GM21526 (cell line): ENCODE measurements around the gene TNNC2.
"Not testable (repeated sequence)": the region's sequence is repeated elsewhere in the genome, so short reads cannot be mapped to it uniquely, and the experiment has no call there.

ENCODE experiments used
- ATAC-seq: cut with Tn5 transposase; IDR thresholded peaks from one replicate; pipeline ENCODE4 v1.9.1; 2021; ENCODE audit warnings: moderate library complexity; ENCODE audit not compliant: unreplicated experiment, low FRiP score

Gene TNNC2

DNA sequence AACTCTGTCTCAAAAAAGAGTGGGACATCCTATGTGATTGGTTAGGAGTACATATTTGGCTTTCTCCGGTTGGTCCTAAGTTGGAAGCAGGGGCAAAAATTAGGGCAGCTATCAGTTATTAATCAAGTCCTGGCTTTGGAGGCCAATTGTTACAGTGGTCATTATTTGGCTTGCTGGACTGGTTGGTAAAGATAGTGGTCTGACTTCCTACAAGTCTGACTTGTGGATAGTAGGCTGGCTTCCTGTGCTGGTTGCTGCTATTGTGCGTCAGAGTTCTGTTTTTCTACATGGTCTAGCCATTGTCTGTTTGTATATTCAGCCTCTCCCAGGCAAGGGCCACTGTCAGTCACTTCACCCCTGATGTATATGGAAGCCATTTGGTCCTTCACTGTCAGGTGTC is 23.1 kb upstream of the TNNC2 start:
- ATAC-seq, result no peak

DNA sequence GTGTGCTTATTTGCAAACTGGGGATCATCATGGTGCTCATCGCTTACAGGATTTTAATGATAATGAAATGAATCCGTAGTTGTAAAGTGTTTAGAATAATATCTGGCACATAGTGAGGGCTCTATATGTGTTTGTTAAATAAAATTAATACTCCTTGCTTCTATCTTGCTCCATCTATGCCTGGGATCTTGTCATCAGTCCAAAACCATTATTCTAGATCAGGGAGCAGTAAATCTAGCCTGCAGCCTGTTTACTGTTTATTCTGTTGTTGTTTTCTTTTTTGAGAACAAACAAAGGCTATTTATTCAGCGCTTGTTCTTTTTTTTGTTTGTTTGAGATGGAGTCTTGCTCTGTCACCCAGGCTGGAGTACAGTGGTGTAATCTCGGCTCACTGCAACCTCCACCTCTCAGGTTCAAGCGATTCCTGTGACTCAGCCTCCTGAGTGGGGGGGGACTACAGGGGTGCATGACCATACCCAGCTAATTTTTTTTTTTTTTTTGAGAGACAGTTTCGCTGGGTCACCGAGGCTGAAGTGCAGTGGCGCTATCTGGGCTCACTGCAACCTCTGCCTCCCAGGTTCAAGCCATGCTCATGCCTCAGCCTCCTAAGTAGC is 22.0 kb upstream of the TNNC2 start:
- no peak for ATAC-seq

DNA sequence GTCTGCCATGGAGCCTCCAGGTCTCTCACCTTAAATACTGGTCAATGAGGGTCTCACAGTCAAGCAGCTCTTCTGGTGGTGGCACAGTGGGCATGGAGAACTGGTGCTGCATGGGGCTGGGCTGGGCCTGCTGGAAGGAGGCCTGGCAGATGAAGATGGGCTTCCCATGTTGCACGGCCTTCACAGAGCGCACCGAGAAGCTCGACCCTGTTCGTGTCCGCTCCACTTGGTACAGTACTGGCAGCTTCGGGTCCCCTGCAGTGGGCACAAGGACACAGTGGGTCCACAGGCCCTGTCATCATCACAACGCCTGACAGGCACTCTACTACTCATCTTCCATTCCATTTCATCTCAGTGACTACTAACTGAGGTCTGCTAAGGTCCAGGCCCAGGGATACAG is 21.3 kb upstream of the TNNC2 start:
- ATAC-seq, result no peak

DNA sequence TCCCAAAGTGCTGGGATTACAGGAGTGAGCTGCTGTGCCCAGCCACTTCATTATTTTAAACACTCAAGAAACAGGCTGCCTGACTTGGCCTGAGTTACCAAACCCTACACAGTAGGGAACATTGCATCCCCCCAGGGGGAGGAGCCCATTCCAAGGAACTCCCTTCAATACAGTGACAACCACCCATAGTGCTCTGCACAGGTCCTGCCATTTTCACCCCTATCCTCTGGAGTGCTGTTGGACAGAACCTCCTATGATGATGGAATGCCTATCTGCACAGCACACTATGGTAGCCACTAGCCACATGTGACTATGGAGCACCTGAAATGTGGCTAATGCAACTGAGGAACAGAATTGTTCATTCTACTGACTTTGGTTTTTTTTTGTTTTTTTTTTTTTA is 18.3 kb upstream of the TNNC2 start:
- ATAC-seq, result no peak

DNA sequence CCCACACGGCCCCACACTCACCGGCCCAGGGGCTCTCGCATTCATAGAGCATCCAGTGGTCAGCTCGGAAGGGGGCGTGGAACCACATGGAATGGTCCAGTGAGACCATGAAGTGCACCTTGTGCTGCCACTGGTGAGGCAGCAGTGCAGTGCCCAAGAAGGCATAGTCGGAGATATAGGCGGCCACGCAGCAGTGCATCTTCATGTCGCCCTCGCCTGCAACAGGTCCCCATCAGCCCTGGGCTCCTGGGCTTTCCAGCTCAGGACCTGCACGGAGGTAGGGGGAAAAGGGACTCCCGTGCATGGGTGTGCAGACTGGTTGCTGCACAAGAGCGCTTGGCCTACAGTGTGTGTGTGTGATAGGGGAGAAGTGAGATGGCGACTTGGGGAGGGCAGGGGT is 16.4 kb upstream of the TNNC2 start:
- ATAC-seq, result no peak

DNA sequence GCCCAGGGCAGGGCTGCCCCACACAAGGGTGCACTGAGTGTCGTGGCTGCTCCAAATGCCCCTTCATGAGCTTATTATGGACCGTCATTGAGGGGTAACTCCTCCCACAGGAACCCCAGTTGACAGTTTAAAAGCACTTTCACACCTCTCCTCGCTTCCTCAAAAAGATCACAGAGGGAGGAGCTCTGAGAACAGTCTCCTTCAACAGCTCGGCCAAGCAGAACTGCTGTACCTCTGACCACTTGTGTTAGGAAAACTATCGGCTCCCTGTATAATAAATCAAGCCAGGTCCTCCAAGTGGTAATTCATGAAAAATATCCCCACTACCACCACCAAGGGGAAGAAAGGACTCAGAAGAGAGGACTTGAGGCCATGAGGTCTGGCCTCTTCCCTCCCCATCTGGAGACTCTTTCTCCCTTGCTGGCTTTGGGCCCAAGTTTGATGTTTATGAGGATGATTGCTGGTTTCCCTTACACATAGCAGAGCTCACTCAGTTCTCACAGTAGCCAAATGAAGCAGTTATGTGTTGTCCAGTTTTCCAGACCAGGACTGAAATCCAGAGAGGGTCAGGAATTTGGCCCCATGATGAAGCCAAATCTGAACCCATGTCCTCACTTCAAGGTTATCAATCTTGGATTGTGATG is 15.2 kb upstream of the TNNC2 start:
- peak; percentile 62 for ATAC-seq

DNA sequence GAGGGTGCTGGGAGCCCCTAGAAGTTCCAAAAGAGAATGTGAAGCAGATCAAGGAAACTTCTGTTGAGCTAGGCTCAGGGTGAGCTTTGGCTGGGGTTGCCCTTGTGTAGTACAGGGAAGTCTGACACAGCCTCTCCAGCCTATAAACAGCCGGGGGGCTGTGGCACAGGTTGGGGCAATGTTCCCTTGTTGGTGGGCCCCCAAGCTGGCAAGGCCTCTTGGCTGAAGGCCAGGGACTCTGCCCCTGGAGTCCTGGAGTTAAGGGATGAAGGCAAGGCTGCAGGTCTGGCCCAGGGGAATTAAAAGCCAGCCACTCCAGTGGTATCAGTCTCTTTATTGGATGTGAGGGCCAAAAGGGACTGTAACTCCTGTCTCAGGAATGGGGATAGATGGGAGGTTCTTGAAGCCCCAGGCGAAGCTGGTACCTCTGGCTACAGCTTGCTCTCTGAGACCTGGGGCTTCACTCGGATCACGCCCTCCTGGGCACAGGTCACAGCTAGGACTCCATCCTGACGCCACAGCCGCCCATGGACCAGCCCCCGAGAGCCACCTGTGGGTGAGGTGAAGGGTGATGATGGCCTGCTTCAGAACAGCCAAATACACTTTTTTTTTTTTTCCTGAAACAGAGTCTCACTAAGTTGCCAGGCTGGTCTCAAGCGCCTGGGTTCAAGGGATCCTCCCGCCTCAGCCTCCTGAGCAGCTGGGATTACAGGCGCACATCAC is 14.5 kb upstream of the TNNC2 start:
- ATAC-seq, result no peak

DNA sequence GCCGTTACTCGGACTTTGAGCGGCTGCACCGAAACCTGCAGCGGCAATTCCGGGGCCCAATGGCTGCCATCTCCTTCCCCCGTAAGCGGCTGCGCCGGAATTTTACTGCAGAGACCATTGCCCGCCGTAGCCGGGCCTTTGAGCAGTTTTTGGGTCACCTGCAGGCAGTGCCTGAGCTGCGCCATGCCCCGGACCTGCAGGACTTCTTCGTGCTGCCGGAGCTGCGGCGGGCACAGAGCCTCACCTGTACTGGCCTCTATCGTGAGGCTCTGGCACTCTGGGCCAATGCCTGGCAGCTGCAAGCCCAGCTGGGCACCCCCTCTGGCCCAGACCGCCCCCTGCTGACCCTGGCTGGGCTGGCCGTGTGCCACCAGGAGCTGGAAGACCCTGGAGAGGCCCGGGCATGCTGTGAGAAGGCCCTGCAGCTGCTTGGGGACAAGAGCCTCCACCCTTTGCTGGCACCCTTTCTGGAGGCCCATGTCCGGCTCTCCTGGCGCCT is 13.6 kb upstream of the TNNC2 start:
- ATAC-seq, result no peak

DNA sequence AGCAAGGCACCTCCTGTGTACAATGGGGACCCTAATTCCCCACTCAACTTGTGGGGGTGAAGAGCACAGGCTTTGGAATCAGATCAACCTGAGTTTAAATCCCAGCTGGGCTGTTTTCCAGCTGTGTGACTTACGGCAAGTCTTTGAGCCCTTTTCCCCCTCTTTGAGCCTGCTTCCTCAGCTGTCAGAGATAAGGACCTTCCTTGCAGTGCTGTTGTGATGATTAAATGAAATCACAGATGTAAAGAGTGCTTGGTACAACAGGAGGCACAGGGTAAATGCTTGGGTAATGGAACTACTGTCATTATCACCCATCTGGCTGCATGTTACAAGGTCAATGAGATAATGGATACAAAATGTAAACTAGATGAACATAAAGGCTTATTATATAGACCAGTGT is 9.7 kb upstream of the TNNC2 start:
- no peak for ATAC-seq

DNA sequence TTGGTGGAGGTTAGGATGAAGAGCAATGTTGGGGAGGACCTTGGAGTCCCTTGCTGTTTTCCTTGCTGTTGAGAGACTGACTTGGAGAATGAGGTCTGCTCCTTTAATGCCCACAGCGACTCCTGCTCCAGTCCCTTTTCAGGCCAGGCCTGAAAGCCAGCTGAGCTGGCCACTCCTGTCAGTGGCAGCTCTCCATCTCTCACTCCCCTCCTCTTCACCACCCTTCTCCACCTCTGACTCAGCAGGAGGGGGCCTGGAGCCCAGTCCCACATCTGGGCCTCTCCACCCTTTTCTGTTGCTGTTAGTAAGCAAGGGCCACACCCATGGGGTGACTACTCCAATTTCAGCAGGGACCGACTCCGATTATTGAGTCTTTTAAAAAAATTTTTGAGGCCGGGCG is 8.7 kb upstream of the TNNC2 start:
- ATAC-seq, result no peak

DNA sequence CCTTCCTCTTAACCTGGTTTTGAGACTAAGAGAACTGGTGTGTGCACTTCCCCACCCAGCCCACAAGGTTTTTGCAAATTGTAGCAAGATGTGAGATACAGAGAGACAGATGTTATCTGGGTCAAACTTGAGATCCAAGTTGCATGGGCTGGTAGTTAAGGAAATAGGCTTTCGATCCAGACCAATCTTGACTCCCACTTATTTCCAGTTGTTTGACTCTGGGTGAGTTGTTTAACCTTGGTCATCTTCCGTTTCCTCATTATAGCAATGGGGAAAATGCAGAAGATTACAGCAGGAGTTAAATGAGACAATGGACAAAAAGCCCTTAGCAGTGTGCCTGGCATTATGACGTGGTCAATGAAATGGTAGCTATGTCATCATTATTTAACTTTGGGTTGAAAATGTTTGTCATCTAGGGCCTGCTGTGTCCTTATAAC is 8.2 kb upstream of the TNNC2 start:
- ATAC-seq, result no peak

DNA sequence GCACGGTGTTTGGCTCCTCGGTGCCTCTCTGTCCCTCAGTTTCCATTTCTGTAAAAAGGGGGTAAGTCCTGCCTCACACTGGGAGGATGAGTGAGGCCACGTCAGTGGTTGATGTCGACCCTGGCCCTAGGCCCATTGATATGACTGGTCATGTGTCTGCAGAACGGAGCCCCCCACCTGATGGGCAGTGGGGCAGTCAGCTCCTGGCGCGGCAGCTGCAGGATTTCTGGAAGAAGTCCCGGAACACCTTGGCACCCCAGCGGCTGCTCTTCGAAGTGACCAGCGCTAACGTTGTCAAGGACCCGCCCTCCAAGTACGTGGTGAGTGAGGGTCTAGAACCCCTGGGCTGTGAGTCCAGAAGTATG is 7.7 kb upstream of the TNNC2 start:
- no peak for ATAC-seq

DNA sequence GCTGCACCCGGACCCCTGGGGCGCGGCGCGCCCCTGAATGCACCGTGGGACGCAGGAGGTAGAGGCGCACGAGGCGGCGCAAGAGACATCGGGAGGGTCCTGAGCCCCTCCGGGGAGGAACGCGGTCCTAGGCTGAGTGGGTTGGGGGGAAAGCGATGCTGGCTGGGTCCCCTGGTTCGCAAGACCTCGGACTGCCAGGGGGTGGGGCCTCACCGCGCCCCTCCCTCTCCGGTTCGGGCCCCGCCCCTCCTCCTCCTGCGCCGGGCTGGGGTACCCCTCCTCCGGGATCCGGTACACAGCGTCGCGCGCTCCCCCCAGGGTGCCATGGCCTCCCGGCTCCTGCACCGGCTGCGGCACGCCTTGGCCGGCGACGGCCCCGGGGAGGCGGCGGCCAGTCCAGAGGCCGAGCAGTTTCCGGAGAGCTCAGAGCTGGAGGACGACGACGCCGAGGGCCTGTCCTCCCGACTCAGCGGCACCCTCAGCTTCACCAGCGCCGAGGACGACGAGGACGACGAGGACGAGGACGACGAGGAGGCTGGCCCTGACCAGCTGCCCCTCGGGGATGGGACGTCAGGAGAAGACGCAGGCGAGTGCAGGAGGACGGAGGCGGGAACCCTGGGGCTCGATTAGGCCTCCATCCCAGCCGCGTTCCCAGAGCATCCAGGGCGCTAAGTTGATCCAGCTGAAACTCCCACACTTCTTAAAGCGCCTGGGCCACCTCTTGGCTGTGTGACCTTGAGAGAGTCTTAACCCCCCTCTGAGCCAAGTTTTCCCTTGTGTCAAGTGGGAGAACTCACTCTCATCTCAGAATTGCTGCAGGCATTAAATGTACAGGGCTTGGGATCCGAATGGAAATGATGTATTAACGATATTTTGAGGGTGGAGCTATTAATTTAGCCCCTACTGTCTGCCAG is 7.0 kb upstream of the TNNC2 start:
- ATAC-seq, result no peak

DNA sequence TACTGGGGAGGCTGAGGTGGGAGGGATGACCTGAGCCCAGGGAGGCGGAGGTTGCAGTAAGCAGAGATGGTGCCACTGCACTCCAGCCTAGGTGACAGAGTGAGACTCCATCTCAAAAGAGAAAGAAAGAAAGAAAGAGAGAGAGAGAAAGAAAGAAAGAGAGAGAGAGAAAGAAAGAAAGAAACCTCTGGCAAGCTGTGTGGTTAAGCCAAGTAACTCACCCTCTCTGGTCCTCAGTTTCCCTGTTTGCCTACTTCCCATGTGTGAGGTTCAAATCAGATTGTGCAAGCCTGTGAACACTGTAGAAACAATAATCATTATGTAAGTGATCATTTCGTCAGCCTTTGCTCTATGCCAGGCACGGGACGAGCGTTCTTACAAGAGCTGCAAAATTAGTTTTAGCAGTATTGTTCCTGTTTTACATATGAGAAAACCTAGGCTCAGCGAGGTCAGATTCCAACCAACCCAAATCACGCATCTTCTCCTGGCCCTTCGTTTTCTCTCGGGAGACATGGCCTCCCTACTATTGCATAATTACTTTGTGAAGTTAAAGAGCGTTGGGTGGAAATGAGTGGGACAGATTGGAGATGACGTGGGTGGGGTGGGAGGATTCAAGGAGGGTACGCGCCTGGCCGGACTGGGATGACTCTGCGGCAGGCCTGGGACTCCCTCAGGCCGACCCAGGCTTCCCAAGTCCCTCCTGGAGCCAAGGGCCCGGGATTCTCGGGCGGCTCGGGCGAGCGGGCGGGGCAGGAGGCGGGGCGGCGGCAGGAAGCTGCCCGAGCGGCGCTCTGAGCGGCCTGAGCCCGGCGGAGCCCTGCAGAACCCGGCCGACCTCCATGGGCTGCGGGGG is 6.1 kb upstream of the TNNC2 start, which contains the start of gene SNX21:
TSS of gene SNX21 (plus strand) at position 770 of the 853 bp plus-strand sequence. CDS start 121 bp downstream, outside the sequence.
- ATAC-seq, result no peak

DNA sequence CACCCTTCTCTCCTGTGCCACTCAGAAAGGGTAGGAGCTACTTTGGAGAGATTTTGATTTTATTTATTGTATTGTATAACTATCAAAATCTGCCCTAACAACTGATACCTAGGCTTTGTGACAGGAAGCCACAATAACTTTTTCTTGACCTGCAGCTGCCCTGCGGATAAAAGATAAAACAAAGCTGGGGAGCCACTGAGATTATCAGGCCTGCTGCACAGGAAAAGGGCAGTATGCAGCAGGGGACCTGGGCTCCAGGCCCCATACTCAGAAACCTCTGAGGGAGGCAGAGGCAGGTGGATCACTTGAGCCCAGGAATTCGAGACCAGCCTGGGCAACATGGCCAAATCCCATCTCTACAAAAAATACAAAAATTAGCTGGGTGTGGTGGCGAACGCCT is 5.5 kb upstream of the TNNC2 start:
- ATAC-seq, result no peak

DNA sequence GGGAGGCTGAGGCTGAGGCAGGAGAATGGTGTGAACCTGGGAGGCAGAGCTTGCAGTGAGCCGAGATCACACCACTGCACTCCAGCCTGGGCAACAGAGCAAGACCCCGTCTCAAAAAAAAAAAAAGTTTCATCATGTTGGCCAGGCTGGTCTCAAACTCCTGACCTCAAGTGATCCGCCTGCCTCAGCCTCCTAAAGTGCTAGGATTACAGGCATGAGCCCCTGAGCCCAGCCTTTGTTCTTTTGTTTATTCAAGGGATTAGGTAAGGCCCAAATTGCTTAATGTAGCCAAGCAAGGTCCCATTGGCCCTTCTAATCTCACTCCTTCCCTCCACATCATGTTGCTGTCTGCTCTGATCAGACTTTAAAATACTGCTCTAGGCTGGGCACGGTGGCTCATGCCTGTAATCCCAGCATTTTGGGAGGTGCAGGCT is 2.6 kb upstream of the TNNC2 start:
- not testable (repeated sequence) for ATAC-seq

DNA sequence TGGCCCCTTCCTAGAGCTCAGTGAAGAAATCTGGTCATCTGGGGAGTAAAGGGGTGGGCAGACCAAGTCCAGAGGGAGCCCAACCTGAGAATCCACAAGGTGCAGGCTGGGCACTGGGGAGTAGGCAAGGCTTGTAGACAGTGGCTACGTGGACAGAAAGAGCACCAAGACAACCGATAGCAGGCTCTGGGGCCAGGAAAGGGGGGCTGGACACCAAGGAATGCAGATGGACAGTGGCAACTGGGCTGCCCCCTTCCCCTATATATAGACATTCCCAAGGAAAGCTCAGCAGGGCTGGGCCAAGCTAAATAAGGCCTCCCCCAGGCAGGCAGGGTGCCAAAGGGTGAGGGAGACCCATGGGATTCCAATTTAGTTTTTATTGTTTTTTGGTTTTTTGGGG is 1.5 kb upstream of the TNNC2 start:
- ATAC-seq, result no peak

DNA sequence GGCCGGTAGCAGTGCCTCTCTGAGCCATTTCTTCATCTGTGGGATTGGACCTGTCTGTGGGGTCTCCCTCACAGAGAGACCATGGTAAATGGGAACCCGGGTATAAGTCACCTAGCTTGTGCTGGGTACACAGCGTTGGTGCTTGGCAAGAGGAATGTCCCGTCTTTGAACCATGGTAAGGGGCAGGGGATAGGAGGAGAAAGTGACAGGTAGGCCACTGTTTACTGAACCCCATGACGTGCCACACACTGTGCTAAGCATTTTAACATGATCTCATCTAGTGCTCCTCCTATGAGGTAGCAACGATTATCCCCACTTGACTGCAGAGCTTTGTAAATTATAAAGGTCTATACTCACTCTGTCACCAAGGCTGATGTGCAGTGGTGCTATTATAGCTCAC is 600 bp upstream of the TNNC2 start:
- no peak for ATAC-seq

DNA sequence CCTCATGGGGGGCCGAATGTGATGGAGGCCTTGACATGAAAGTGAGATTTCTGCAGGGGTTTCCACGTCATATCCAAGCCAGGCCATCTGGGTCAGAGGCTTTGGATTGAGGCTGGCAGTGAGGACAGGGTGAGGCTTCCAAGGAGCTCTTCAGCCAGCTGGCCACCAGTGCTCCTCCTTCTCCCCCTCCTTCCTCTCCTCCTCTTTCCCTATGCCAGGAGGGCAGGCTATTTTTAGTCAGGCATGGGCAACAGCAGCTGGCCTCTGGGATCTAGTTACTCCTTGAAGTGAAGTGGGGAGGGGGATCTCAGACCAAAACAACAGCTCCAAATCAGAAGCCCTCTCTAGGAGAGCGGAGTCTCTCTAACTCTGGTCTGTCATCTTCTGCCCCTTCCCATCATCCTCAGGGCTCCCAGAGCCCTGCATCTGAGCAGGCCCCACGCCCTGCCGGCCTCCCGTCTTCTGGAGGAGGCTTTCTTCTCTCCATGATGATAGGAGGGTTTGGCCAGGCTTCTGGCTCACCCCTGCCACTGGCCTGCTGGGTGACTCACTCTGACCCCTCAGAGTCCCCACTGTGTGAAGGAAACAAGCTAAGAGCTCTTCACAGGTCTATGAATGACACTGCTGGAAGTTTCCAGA is 612 bp downstream of the TNNC2 start:
- ATAC-seq, result no peak
